Activated CD8-positive, alpha-beta memory T cell treated with anti-CD3 and anti-CD28 coated beads, Interleukin-2, amount 50 U/mL, for 1 hour (primary cell): ENCODE measurements around the gene RAPGEF4.

Experiments used
- DNase-seq: peaks from one replicate; pipeline ENCODE4 v3.0.0-alpha.2; 2020; ENCODE audit errors: extremely low read depth

The RAPGEF4 gene

DNA sequence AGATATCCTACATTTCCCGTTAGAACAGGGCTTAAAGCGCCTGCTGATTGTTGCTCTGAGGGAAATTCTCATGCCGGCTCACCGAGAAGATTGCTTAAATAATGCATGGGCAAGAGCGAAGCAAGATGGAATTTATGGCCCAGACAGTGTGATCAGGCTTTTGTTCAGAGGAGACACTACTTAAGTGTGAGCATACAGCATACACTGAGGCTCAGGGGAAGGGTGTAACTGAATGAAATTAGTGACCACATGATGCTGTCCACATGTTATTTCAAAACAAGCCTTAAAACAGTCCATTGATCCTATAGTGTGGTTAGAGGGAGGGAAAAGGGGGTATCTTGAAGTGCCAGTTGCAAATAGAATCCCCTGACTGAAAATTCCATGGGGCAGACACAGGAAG, 125.5 kb downstream of the RAPGEF4 start:
- no peak for DNase-seq

DNA sequence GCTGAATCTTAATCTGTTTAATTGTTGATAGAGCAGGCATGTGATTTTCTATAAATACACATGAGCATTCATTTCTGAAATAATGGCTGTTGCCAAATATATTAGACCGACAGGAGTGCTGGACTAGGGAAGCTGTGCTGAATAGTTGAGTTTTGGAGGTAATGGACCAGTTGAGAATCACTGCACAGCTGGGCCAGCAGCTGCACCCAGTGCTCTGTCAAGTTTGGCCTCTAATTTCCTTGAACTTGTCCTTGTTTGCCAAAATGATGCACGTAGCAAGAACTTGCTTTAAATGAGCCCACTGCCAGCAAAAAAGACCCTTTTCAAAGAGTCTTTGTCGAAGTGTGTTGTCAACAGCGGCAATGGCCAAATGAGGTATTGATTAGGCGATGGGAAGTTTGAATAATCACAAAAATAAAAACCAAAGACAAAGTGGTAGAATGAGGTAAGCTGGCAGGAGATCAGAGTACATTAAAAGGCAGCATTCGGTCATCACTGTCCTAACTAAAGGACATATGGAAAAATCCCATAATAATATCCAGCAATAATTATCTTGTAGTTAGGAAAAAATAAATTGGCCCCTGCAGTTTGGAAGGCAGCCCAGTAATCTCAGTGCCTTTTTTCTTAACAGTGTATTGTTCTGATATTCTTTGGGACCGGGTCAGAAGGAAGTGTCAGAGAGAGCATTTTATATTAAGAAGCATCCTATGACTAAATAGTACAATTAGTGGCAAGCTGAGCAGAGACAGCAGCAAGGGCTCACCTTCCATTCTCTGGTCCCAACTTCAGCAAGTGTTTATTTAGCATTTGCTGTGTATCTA, 126.2 kb downstream of the RAPGEF4 start:
- DNase-seq, result no peak

- no peak for DNase-seq
Observed at GRCh38 chr2:172863341-172863740, 127.7 kb downstream of the RAPGEF4 start.

DNA sequence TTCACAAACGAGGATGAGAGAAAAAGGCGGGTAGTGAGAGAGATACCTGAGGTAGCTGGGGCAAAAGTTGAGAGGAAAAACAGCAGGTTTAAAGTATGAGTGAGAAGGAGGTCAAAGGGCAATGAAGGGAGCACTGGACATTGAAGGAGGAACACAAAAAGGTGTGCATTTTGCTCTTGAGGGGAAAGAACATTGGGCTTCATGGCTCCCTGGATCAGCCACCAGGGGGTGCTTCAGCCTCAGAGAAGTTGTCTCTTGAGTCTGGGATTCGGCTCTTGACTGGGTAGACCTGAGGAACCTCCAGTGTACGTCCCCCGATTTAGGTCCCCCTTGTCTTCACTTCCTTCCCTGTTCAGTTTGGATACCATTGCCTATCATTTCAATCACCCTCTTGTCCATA, 128.5 kb downstream of the RAPGEF4 start:
- DNase-seq, result no peak

DNA sequence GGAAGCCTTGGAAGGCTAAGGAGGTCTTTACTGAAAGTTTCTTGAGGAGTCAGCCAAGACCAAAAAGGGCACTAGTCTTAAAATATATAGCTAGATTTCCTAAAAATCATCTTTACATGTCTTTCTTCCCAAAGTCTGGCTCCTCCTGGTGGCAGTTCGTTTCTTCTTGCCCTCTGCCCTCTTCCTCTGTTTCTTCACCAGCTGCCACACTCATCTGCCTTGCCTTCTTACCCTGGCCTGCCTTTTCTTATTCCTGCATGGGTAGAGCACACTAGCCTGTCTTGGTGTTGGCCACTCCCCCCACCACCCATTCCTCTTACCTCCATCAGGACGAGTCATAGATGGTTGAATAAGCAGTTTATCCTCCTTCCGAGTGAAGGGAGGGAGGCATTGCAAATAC, 129.8 kb downstream of the RAPGEF4 start:
- DNase-seq, result no peak

DNA sequence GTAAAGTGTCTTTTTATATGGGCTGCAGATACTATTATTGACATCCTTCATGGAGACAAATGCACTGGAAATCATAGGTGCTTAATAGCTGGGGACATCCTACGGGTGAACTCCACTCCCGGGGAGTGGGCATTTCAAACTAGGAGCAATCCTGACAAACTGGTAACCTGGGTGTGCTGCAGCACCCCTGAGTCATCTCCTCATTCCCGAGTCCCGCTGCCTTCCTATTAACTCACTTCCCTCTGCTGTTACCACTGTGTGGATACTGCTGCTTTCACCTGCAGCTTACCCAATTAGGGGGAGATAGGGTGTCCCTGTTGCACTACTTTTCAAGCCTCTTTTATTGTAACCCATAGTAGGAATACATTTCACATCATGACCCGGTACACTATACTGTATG, 134.2 kb downstream of the RAPGEF4 start:
- no peak for DNase-seq

DNA sequence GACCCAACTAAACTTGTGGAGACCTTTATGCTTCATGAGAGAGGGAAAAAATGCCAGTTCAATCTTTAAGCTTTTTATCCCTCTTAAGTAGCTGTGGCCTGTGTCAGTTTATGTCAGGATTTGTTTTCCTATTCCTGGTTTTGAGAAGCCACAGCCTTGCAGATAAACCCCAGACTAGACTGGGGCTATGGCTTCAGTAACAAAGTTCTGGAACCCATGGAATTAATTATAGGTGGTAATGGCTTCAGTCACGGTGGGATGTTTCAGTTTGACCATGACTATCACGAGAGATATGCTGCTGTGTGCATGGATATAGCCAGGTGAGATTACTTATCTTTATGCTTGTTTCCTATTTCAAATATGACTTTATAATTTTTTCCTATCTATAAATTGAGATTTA, 134.8 kb downstream of the RAPGEF4 start:
- DNase-seq, result no peak

DNA sequence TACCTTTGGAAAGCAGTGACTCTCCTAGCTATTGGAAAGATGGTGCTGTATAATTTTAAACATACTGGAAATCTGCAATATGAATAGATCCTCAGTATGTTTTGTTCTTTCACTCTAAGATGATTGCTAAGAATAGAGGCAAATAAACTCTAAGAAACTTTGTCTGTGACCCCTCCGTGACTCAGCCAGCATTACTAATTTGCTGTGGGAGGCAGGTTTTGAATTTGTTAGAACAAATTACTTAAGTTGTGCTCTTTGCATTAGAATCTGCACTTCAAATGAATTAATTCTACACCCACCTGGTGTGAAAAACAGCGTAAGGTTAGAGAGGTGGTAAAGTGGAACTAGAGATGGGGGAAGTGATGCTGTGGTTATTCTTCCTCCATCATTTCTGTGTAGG, 142.2 kb downstream of the RAPGEF4 start:
- DNase-seq, result no peak

GRCh38 chr2:172878260-172878659, 142.6 kb downstream of the RAPGEF4 start:
- no peak for DNase-seq

GRCh38 chr2:172884336-172884735, 148.7 kb downstream of the RAPGEF4 start:
- no peak for DNase-seq

GRCh38 chr2:172885996-172886395, 150.4 kb downstream of the RAPGEF4 start:
- no peak for DNase-seq

- no peak for DNase-seq
Observed at GRCh38 chr2:172887280-172887679, 151.6 kb downstream of the RAPGEF4 start.

DNA sequence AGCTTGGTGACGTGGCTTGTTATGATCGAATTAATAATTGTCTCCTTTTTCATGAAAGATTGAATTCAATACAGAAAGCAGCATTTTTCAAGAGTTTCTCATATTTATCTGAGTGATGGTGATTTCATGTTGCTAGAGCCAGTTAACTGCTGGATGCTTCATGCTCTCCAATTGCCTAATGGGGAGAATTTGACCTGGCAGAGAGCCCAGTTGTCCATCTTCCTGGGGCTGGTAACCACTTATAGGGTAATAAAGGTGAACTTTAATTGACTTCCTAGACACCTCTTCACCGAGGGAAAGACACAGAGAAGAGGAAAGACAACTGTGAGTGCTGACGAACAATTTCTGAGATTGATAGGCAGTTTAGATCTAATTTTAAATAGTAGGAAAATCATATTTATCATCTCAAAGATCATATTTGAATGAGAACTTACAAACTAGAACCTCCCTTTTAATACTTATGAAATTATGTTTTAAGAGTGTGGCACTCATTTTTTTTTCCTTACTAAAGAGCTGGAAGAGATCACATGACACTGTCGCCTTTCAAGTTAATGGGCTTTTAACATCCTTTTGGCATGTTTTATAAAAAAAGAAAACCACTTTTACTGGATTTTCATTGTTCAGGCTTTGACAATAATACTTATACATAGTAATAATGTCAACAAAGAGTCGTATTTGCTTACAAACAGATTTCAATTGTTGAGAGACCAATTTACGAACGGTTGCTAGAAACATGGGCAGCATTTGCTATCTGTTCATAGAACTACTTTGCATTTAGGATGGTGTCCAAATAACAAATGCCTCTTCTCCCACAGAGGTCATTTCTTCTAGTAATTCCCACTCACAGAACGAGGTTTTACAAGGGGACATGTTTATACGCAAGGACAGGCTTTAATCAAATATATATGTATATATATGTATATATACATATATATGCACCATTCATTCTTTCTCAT, 153.3 kb downstream of the RAPGEF4 start:
- no peak for DNase-seq

GRCh38 chr2:172889768-172890430, 154.3 kb downstream of the RAPGEF4 start:
- DNase-seq, result no peak

- DNase-seq, result no peak
Observed at GRCh38 chr2:172893111-172893510, 157.5 kb downstream of the RAPGEF4 start.

DNA sequence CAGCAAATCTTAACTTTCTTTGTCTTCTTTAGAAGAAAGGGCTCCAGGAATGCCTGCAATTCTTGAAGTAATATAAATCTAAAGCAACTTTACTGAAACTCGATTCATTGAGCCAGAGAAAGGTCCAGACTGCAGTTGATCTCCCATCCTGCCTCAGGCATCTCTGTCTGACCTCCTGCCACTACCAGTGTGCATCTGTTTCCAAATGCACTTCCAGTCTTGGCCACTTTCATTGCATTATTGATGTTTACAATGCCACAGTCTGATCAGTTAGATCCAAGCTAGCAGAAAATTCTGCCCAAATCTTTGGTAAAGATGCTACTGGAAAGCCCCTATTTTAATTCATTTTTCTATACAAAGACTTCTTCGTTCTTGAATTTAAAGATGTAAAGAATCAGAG, 158.0 kb downstream of the RAPGEF4 start:
- no peak for DNase-seq

- DNase-seq, result no peak
Observed at GRCh38 chr2:172894689-172895387, 159.2 kb downstream of the RAPGEF4 start.

DNA sequence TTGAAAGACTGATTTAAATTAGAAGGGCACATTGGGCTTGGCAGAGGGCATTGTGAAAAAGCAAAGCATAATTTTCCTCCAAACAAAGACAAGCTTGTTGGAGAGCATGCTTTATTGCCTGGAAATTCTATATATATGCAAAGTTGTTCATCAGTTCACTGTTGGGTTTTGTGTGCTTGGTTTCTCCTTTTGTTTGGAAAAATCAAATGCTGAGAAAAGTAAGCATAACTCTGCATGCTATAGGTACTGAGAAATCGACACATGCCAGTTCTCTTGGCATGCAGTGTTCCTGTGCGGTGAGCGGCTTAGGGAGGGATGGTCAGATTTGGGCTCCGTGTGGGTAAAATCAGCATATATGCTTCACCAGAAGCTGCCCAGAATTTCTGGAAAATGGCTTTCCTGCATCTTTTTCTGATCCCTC, 161.0 kb downstream of the RAPGEF4 start:
- no peak for DNase-seq

DNA sequence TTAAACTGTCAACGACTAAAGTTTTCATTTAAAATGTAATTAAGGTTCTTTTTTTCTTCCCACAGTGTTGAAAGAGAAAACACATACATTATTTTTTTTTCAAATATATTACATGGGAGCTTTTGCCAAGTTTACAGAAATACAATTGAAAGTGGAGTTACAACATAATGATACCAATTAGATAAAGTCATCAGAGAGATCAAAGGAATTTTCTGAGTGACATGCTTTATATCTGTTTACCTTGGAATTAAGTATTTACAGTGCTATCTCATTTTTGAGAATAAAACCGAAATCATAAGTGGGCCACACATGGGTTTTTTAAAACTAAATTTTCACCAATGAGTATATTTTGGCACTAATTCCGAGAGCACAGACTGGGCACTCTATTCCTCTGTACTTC, 165.2 kb downstream of the RAPGEF4 start:
- DNase-seq, result no peak

DNA sequence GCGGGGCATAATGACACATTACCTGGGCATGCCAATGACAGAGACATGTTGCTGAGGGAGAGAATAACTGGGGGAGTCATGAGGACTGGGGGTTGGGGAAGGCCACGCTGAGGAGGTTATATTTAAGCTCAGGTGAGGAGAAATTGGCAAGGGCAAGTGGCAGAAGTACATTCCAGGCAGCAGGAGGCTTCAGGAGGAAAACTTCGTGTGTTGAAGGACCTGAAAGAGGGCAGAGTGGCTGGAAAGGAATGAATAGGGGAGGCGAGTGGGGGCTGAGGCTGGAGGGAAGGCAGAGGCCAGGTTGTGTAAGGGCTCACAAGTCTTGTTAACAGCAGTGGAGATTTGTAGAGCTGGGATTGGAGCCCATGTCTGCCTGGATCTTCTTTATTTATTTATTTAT, 166.3 kb downstream of the RAPGEF4 start:
- no peak for DNase-seq

DNA sequence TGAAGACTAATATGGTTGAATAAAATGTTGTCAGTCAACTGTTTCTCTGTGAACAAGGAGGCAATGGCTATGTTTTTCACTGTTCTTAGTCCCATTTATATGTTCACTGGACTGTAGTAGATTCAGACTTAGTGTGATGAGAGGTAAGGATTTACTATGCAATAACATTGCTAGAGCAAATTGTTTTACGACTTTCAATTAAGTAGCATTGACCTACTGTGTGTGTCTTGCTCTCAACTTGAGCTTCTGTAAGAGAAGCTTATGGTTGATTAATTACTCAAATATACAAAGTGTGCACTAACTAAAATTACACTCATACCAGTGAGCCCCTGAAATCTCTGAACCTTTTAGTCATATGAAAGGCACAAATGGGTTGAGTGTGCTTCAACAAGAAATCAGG, 168.6 kb downstream of the RAPGEF4 start:
- DNase-seq, result no peak
